ENCODE results near the gene GALNT7.

GALNT7 gene

DNA sequence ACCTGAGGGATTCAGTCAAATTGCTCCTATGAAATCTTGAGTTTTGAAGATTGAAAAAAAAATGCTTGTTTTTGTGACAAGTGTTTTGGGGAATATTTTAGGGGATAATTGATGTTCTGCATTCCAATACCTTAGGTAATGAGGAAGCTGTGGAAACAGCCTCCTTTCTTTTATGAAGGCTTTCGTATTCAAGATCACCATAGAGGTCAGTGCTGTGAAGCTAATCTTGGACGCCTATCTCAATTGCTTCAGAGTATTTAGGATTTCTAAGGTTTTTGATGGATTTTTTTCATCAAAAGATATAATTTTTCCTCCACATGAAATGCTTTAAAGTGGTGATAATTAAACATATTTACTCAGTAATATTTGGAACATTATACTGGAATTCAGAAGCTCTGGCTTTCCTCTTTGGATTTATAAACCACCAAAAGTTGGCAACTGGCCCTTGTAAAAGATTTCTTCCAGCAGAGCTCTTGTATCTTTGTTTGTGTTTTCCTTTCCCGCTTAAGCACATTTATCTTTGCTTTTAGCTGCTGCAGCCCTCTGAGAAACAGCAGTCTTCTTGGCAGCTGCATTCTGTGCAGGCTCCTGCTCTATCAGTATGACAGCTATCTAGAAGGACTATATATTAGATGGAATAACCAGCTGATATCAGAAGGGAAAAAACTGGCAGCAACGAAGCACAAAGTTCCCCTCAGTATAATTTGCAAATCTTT lies 101.9 kb downstream of the GALNT7 start:
- no peak for DNase-seq

DNA sequence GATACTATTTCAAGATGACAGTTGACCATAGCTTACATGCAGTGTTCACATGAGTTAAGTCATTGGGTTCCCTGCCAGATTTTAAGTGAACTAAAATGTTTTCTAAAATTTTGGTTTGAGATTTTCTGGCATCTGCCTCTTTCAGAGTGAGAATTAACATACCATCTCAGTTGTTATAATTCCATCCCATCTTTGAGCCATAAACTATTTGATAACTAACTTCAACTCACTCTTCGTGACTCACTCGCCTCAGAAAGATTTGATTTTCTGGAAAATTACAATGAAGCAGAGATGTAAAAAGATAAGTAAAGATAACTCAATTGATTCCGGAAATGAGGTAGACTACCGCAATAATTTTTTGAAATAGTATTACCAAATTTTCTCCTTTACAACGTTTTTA lies 103.7 kb downstream of the GALNT7 start:
- DNase-seq: no peak

DNA sequence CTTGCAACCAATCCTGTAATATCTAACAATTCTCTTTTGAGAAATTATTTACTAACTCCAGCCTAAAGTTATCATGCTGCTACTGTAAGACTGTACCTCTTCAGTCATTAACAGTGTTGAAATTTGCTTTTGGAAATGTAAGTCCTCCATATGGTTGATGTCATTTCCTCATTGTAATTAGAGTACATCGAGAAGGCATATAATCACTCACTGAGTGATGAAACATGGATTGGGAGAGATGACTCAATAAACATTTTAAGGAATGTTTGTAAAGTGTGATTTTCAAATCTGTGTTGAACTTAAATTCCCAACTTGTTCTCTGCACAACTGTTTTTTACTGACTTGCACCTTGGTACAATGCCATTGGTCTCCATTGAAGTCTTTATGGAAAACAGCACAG lies 104.4 kb downstream of the GALNT7 start:
- no peak for DNase-seq

DNA sequence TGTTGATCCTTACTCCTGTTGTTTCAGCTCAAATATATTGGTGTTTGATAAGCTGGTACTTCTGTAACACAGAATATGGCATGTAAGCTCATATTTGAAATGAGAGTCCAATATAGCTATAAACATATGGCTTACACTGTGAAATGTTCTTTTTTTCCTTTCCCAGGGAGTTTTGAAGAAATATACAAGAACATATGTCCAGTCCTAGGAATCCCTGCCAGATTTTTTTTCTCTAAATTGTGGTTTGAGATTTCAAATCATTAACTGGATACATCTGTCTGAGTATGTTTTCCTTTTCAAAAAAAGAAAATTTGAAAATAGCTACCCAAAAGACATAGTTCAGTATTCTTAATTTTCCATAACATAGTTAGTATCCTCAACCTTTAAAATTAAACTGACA lies 105.3 kb downstream of the GALNT7 start:
- DNase-seq: no peak

DNA sequence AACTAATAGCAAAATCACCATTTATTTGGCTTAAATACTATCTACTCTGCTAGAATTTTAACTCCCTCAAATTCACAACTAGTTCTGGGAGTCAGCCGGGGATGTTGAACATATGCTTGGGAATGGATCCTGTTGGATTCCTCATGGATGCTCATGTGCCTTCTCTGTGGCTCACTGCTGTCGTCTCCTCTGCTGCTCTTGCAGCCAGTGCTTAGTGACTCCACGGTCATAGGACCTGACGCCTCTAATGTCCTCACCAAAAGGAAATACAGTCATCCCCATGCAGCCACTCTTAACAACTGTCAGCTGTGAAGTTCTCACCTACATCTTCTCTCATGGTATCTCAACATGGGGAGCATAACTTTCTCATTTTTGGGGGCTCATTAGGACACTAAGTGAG lies 106.1 kb downstream of the GALNT7 start:
- no peak for DNase-seq

DNA sequence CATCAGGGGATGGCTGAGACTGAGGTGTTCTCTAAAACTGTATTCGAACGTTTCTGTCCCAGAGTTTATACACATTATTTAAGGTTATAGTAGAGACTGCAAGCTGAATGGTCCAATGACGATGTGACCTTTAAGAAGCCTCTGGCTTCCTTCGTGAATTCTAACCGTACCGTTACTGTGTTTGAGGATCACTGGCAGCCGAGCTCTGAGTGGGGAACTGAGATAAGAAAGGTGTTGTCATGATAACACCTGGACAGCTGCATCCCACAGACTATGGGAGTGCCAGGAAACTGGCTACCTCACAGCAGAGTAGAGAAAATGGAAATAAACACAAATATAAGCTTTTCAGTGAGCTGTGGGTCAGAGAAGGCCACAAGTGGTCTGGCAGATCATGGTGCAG lies 106.5 kb downstream of the GALNT7 start:
- no peak for DNase-seq

DNA sequence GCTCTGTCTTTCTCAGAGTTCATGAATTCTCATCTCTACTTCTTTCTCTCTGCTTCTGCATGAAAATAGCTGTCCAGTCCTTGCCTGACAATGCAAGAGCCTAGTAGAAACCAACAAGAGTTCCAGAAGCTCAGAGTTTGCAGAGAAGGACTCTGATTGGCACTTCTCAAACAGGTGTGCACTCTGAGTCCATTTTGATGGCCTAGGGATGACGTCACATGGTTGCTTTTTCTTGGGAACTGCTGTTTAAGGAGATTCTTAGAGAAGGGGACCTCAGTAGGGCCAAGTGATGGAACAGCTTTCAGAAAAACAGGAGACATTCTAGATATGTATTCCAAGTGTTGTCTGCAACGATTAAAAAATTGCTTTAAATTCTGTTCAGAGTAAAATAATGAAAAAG lies 108.7 kb downstream of the GALNT7 start:
- no peak for DNase-seq

DNA sequence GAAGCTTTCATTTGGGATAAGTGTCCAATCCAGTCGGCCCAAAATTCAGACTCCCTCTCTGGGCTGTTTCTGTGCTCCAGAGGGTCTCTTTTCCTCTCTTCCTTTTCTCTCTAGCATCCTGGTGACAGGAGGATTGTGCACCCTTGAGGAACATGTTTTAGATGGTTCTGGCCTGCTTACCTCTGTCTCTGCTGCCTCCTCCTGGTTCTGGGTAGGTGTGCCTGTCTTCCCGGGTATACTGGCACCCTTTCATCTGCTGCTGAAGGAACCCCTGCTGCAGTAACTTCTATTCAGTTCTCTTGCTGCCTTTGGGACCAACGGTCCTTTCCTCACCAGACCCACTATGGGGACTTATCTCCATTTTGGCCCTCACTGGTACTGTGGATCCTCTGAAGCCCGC lies 112.4 kb downstream of the GALNT7 start:
- DNase-seq: no peak

DNA sequence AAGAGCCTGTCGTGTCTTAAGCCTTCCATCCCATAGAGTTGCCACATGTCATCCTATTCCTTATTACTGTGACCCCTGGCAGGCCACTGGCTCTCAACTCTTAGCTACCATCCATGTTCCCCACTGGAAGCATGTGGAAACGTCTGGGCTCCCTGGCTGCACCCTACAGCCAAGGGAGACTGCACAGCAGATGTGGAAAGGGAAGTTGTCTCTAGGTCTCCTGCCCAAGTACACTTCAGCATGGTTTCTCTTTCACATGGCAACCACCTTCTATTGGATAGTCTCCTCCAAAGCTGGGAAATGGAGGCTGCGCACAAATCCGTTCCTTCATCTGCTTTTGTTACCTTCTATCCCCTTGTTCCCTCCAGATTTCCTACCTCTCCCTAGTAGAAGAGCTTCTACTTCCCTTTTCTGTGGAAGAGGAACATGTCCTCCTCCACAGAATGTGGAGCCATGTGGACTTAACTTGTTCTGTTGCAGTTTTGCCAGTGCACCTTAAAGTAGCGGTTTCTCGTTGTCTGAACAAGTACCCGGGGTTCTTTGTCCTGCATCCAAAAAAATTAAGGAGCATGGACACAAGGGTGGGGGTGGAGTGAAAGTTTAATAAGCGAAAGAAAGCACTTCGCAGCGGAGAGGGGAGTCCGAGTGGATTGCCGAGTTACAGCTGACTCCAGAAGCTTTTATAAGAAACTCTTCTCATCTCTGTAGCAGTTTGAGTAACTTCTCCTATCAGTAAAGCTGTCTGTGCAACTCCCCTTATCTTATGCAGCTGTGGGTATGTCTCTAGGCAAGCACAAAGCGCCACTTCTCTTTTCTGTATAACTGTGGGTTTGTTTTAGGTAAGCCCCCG lies 113.0 kb downstream of the GALNT7 start:
- DNase-seq: no peak

DNA sequence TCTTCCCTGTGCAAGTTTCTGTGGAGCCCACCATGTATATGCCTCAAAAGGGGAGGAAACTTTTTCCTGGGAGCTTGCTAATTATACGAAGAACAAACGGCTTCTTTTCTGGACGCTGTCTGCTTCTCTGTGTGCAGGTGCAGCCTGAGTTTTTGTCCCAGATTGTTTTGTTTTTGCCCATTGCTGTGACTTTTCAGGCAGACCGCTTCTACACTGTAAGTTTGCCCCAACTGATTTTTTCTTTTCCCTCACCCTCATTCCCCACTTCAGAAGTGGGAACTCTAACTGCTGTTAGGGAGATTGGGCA lies 113.6 kb downstream of the GALNT7 start:
- no peak for DNase-seq

DNA sequence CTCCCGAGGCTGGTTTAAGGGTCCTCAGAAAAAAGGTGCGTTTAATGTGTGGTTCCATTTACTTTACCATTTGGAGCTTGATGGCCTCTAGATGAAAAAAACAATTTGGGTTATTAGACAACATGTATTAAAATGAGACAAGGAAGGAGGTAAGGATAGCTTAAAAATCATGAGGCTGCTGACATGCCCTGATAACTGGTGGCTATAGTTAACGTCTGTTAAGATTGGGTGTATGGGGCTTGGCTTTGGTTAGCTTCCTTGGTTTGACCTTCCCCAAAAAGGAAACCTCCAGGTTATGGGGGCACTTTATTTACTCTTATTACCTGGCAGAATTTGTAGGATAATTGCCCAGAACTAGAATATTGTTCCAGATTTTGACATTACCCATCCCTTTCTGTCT lies 114.0 kb downstream of the GALNT7 start:
- no peak for DNase-seq

DNA sequence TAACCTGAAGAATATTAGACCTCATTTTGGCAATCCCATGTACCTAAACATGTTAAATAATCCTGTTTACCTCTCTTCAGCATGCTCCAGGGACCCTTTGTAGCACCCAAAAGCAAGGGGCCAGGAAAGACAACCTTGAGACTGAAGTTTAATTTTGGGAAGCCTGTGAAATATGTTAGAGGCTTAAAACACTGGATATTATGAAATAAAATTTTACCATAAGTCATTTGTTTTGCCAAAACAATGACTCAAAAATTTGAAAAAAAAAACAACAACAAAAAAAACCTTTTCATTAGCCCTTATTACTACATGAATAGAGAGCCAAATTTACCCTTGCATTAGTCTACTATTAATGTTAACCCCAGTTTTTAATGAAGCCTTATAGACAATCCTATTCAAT lies 115.9 kb downstream of the GALNT7 start:
- DNase-seq: no peak

DNA sequence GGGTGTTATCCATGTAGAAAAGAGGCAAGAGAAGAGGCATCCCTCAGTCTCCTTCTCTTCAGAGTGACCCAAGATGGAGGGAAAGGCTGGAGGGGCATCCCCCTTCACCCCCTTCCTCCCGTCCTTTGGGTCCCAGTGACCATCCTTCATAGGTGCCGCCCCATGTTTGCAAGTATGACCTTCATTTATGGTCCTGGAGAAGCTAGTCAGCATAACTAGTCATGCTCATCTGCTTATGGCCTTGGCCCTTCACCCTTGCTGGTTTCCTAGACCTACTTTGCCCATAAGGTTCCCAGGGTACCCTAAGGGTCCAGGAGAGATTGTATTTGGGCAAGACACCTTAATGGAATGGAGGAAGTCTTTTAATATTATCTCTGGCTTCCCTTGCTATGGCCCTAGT lies 118.9 kb downstream of the GALNT7 start:
- DNase-seq: no peak

DNA sequence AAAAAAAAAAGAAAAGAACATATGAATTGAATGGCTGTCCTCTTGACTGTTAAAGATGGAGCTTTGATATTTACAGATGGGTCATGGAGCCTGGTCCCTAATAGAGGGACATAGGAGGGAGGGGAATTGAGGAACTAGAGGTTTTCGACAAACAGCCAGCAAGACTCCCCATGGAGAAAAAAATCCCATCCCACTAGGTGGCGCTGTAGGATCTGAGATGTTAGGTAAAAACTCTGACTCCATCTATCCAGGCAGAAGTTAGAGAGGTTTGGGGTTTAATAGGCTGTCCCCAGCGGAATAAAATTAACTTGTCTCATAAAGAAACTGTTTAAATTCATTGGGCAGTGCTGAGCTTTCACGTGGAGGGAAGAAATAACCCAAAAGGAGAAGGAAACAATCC lies 119.7 kb downstream of the GALNT7 start:
- DNase-seq: no peak

DNA sequence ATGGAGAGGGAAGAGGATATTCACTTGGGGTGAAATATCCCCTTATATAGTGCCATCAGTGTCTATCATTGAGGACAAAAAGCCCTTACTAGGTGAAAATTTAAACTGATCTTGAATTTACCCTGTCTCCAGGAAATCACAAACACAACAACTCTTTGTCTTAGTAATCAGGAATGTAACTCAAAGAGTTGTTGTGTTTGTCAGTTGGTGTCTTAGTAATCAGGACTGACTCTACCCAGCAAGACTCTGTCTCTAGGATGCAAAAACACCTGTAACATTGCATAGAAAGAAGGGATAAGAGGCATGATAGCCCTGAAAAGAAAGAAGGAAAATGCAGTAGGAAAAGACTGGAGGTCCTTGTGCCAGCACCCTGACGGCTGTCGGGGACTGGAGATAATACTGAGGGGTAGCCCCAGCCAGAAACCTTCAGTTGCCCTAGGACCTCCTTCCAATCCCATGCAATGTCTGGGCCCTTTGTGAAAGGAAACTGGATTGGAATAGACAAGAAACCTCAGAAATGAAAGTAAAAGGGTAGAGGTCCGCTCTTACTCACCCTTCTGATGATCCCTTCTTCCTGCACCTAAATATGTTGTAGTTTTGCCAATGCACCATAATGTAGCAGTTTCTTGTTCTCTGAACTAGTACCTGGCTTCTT lies 120.2 kb downstream of the GALNT7 start:
- DNase-seq: no peak

DNA sequence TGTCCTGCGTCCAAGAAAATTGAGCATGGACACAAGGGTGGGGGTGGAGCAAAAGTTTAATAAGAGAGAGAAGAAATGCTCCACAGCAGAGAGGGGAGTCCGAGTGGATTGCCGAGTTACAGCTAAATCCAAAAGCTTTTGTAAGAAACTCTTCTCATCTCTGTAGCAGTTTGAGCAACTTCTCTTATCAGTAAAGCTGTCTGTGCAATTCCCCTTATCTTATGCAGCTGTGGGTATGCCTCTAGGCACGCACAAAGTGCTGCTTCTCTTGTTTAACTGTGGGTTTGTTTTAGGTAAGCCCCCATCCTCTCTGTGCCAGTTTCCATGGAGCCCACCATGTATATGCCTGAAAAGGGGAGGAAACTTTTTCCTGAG lies 120.7 kb downstream of the GALNT7 start:
- DNase-seq: no peak

DNA sequence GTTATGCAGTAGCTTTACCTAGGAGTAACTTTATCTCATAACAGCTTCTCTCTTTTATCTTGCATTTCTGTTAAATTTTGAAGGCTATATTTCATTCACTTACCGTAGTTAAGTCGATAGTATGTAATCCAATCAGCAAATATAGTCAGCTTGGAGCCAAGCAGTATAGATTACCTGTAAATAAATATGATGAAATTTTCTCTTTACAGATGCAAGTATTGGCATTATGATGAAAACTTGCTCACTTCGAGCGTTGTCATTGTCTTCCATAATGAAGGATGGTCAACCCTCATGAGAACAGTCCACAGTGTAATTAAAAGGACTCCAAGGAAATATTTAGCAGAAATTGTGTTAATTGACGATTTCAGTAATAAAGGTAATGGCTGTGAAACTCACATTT lies 123.3 kb downstream of the GALNT7 start:
- no peak for DNase-seq

DNA sequence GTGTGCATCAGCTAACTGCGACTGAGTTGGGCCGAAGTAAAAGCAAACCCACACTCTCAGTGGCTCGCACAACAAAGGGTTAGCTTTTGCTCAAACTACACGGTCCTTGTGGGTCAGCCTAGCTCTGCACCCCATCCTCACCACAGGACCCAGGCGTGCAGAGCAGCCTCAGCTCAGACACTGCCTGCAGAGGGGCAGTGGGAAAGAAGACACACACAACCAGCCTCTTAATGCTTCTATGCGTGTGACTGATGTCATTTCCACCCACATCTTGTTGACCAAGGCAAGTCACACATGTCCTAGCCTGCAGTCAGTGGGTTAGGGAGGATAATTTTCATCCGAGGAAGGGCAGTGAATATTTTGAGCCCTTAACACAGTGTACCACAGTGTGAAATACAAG lies 125.1 kb downstream of the GALNT7 start:
- no peak for DNase-seq

DNA sequence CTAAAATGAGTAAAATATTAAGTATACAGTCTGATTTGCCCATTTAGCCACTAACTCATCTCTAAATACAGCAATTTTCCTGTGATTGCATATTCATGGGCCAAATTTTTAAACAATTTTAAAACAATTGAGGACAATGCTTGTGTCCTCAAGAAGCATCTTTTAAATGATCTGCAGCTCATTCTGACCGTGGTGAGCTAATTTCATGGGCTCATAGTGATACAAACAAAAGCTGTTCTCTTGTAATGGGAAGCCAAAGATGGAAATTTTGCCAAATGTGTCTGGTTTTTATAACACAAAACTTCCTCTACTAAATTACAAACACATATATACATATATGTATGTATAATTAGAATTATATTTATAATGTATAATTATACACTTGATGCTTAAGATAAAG lies 125.8 kb downstream of the GALNT7 start:
- DNase-seq: no peak

DNA sequence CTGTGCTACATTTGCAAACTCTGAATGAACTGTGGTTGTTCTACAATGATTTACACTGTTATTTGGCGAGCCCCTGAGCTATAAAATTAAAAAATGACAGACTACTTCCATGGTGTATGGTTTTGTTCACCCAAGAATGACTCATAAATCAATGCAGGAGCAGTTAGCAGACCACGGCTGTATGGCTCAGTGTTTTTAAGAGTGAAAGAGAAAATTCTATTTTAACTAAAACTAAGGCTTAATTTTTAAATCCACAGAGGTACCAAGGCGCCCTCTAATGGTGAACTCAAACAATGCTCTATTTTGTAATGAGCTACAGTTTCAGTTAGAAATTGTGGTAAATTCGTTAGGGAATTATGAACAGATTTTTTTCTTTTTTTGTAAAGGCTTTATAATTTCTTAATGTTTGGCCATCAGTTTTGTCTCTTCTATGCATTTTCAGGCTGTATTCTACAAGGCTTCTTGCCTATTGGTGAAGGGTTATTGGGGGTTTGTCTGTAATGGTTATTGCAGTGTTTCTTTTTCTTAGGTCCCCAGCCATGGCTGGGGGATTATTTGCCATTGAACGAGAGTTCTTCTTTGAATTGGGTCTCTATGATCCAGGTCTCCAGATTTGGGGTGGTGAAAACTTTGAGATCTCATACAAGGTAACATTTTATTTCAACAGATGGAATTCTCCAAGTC lies 133.0 kb downstream of the GALNT7 start:
- DNase-seq: peak; percentile 27

DNA sequence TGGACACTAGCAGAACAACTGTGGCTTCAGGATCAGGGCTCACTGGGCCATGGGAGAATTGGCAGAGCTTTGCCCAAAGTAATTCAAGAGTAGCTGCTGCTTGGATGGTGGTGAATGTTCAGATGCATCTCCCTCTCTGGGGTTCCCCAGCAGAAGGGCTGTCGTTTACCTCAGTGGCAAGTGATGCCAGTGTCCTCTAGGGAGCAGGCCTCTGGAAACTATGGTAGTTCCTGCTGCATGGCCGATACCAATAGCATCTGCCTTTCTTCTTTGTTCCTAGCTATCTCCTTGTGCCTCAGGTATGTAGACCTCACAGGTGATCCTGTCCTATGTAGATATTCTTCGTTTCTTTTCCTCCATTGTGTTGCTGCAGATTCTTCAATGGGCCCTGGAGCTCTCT lies 139.2 kb downstream of the GALNT7 start:
- no peak for DNase-seq

DNA sequence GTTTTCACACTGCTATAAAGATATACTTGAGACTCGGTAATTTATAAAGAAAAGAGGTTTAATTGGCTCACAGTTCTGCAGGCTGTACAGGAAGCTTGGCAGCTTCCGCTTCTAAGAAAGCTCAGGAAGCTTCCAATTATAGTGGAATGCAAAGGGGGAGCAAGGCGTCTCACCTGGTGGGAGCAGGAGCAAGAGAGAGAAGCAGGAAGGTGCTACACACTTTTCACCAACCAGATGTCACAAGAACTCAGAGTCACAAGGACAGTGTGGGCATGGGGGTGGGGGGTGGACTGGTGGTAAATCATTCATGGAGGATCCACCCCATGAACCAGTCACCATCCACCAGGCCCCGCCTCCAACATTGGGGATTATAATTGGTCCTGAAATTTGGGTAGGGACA lies 142.8 kb downstream of the GALNT7 start:
- DNase-seq: no peak

DNA sequence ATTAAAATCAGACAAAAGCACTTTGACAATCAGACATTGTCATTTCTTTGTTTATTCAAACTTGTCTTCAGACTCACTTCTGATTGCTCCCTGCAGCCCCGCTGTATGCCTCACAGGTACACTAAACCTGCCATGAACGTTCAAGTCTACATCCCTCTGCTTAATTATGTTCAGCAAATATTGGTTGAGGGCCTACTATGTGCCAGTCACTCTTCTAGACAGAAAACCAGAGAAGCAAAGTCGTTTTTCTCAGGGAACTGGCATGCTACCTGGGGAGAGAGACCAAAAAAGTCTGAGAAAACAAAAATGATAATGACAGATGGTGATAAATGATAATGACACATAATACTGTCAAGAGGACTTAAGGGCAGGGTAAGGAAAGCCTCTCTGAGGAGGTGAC lies 146.1 kb downstream of the GALNT7 start:
- DNase-seq: no peak

DNA sequence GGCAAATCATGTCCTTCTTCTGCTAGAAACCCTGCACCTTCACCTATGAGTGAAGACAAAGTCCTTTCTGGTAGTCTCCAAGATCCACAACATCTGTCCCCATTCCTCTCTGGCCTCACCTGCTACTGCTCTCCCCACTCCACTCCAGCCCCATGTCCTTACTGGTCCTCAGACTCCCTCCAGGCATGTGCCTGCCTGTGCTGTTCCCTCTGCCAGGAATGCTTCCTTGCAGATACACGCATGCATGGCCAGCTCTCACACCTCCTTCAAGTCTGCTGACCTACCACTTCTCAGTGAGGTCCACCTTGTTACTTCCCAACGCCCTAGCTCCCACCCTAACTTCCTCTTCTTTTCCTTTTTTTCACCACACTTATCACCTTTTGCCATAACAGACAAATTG lies 147.4 kb downstream of the GALNT7 start:
- DNase-seq: no peak
